K562 (cell line): Measurements from ENCODE around the gene PLEKHA6. TPM values are rescaled to one million over a fixed set of nuclear protein-coding genes. Genes with fewer than 3 reads are reported as not detected.

Source experiments
- BRD9 ChIP-seq: fragments of 450-650 bp; IDR thresholded peaks from 2 replicates; pipeline ENCODE4 v1.6.1; 2018; ENCODE audit warnings: low read depth; ENCODE audit not compliant: partially characterized antibody
- FOSL1 ChIP-seq: fragments of 200-800 bp; sonication (Bioruptor generic); conservative IDR thresholded peaks from 2 replicates; pipeline ENCODE4 v1.6.1; 2016; ENCODE audit warnings: missing genetic modification characterization, missing compliant biosample characterization
- FOXP1 ChIP-seq: sonication (generic); formaldehyde crosslinking; IDR thresholded peaks from 2 replicates; pipeline ENCODE4 v1.8.0; 2022; ENCODE audit warnings: mild to moderate bottlenecking, missing genetic modification reagents
- HDAC8 ChIP-seq: fragments of 450-650 bp; IDR thresholded peaks from 2 replicates; pipeline ENCODE4 v1.6.1; 2016; ENCODE audit warnings: mild to moderate bottlenecking, missing genetic modification characterization, moderate library complexity, missing compliant biosample characterization
- HMGN3 ChIP-seq: IDR thresholded peaks from 2 replicates; pipeline ENCODE4 v1.6.1; 2011; ENCODE audit warnings: borderline replicate concordance, low read depth, mild to moderate bottlenecking, mixed read lengths, low read length; ENCODE audit not compliant: insufficient read length; ENCODE audit errors: extremely low read depth
- HNRNPLL ChIP-seq: fragments of 200-400 bp; formaldehyde crosslinking; IDR thresholded peaks from 2 replicates; pipeline ENCODE4 v1.6.1; 2017; ENCODE audit warnings: low read length, low read depth, mild to moderate bottlenecking; ENCODE audit not compliant: poor library complexity, severe bottlenecking
- IRF2 ChIP-seq: sonication (generic); formaldehyde crosslinking; IDR thresholded peaks from 2 replicates; pipeline ENCODE4 v1.8.1; 2022; ENCODE audit warnings: mild to moderate bottlenecking, missing genetic modification reagents
- JUND ChIP-seq, 2 experiments: IDR thresholded peaks; 2 replicates in 1 of 2; 3 replicates in 1 of 2; pipeline ENCODE4 v1.6.1; 2011; ENCODE audit warnings: borderline replicate concordance in 2 of 2, low read depth in 2 of 2, low read length in 2 of 2, improper control_type of control experiment in 1 of 2, missing biosample characterization in 1 of 2, missing genetic modification characterization in 1 of 2, missing genetic modification reagents in 1 of 2
- KHSRP ChIP-seq: fragments of 450-650 bp; IDR thresholded peaks from 2 replicates; pipeline ENCODE4 v1.6.1; 2017
- MCM7 ChIP-seq, 2 experiments: fragments of 450-650 bp; IDR thresholded peaks; 2 replicates each; pipeline ENCODE4 v1.6.1; 2016 to 2018
- PYGO2 ChIP-seq: fragments of 450-650 bp; IDR thresholded peaks from 2 replicates; pipeline ENCODE4 v1.6.1; 2016; ENCODE audit warnings: mild to moderate bottlenecking, missing genetic modification characterization, moderate library complexity, missing compliant biosample characterization
- RBM22 ChIP-seq: fragments of 200-400 bp; formaldehyde crosslinking; IDR thresholded peaks from 2 replicates; pipeline ENCODE4 v1.6.1; 2018; ENCODE audit warnings: low read length, low read depth; ENCODE audit not compliant: poor library complexity, severe bottlenecking
- RBM34 ChIP-seq: fragments of 200-400 bp; formaldehyde crosslinking; IDR thresholded peaks from 2 replicates; pipeline ENCODE4 v1.6.1; 2018; ENCODE audit warnings: low read length, borderline replicate concordance; ENCODE audit not compliant: insufficient read depth
- SIRT6 ChIP-seq: IDR thresholded peaks from one replicate; pipeline ENCODE4 v1.6.1; 2012; ENCODE audit warnings: low read depth, mild to moderate bottlenecking, control low read depth, inconsistent platforms, low read length, moderate library complexity
- SNRNP70 ChIP-seq: fragments of 200-400 bp; formaldehyde crosslinking; optimal IDR thresholded peaks from 2 replicates; pipeline ENCODE3; 2017; ENCODE audit warnings: low read depth, low read length
- SOX6 ChIP-seq: fragments of 450-650 bp; IDR thresholded peaks from 2 replicates; pipeline ENCODE4 v1.6.1; 2014; ENCODE audit warnings: mild to moderate bottlenecking
- SREBF2 ChIP-seq: sonication (generic); formaldehyde crosslinking; IDR thresholded peaks from 2 replicates; pipeline ENCODE4 v1.4.0; 2020; ENCODE audit warnings: mild to moderate bottlenecking, missing genetic modification reagents
- SRF ChIP-seq, 2 experiments: fragments of 250-450, 450-650 bp in 1 of 2; sonication (Bioruptor Pico) in 1 of 2; sonication (generic) in 1 of 2; formaldehyde crosslinking; IDR thresholded peaks; 2 replicates each; pipeline versions ENCODE4 v1.5.0 to v1.5.1; 2020 to 2022; ENCODE audit warnings: mild to moderate bottlenecking in 1 of 2, missing genetic modification reagents in 1 of 2
- TCF7 ChIP-seq: sonication (generic); IDR thresholded peaks from 2 replicates; pipeline ENCODE4 v1.6.1; 2016; ENCODE audit warnings: antibody characterized with exemption, borderline replicate concordance
- ZBTB1 ChIP-seq: sonication (generic); formaldehyde crosslinking; IDR thresholded peaks from 2 replicates; pipeline ENCODE4 v1.8.1; 2023; ENCODE audit warnings: missing genetic modification reagents, low read depth, mild to moderate bottlenecking, borderline replicate concordance
- polyA plus RNA-seq, 8 experiments: library from polyadenylated mRNA; depleted of rRNA in 4 of 8; stranded (reverse) in 5 of 8; unstranded in 3 of 8; fragments of >200 nt; fragmentation: Nextera tagmentation in 2 of 8; fragmentation: Illumina TruSeq in 1 of 8; extraction: Ambion mirVana in 2 of 8; extraction: Trizol in 1 of 8; gene quantifications; 2 replicates each; pipeline versions ENCODE4 v1.2.1 to v1.2.3, GENCODE V29; 2011 to 2014; ENCODE audit warnings: inconsistent platforms in 1 of 8, missing spikeins in 1 of 8
- total RNA-seq, 7 experiments: library from RNA; depleted of rRNA in 6 of 7; stranded (reverse); fragments of >200 nt in 6 of 7; fragmentation: Illumina TruSeq in 2 of 7; extraction: Trizol in 2 of 7; gene quantifications; 2 replicates each; pipeline versions ENCODE4 v1.2.1 to v1.2.3, GENCODE V29; 2011 to 2021; ENCODE audit warnings: low replicate concordance in 1 of 7
- TF ChIP-seq, protein P1 (sequence below): sonication (generic); formaldehyde crosslinking; IDR thresholded peaks from 2 replicates; pipeline ENCODE4 v1.8.0; 2022; ENCODE audit warnings: mild to moderate bottlenecking, missing genetic modification reagents
- TF ChIP-seq, protein P2 (sequence below), 2 experiments: fragments of 450-650 bp in 1 of 2; sonication (generic) in 1 of 2; formaldehyde crosslinking in 1 of 2; IDR thresholded peaks in 1 of 2; conservative IDR thresholded peaks in 1 of 2; 2 replicates each; pipeline versions ENCODE4 v1.6.1 to v1.8.1; 2016 to 2023; ENCODE audit warnings: mild to moderate bottlenecking in 2 of 2, moderate library complexity in 2 of 2, inconsistent platforms in 1 of 2, missing genetic modification reagents in 1 of 2
- TF ChIP-seq, protein P3 (sequence below): sonication (generic); IDR thresholded peaks from 2 replicates; pipeline ENCODE4 v1.6.1; 2016
- TF ChIP-seq, protein P4 (sequence below): sonication (generic); formaldehyde crosslinking; IDR thresholded peaks from 2 replicates; pipeline ENCODE4 v1.8.0; 2022; ENCODE audit warnings: mild to moderate bottlenecking, low read depth, missing genetic modification reagents

The PLEKHA6 gene
- total and polyA plus RNA-seq, 9 of the 15 experiments (the other 6 are each of a cell fraction or from before 2014, with no cell fraction given): under 0.01 to 0.33 (median 0.01) TPM; not detected in 4

DNA sequence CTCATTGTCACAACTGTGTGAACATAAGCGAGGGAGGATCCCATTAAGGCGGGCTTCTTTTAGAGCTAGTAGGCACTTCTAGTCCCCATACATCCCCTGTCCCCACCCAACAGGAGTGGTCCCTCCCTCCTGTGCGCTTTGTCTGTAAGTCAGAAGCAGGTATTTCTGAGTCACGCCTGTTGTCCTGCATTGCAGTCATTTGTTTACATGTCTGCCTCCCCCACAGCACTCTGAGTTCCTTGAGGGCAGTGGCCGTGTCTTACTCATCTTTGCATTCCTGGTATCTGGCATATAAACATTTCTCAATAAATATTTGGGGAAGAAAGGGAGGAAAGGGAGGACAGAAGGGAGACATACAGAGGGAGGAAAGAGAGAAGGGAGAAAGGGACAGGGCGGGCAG, 40.3 kb downstream of the PLEKHA6 start (continued):
- TF ChIP-seq, protein P1, sequence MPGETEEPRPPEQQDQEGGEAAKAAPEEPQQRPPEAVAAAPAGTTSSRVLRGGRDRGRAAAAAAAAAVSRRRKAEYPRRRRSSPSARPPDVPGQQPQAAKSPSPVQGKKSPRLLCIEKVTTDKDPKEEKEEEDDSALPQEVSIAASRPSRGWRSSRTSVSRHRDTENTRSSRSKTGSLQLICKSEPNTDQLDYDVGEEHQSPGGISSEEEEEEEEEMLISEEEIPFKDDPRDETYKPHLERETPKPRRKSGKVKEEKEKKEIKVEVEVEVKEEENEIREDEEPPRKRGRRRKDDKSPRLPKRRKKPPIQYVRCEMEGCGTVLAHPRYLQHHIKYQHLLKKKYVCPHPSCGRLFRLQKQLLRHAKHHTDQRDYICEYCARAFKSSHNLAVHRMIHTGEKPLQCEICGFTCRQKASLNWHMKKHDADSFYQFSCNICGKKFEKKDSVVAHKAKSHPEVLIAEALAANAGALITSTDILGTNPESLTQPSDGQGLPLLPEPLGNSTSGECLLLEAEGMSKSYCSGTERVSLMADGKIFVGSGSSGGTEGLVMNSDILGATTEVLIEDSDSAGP (CRISPR knock-in tag): no peak
- TF ChIP-seq, protein P2, sequence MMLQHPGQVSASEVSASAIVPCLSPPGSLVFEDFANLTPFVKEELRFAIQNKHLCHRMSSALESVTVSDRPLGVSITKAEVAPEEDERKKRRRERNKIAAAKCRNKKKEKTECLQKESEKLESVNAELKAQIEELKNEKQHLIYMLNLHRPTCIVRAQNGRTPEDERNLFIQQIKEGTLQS (IDR thresholded peaks at IDR 0.05): peak; percentile 87
- TF ChIP-seq, protein P2 (CRISPR knock-in tag; conservative IDR thresholded peaks at IDR 0.05): no peak
- TF ChIP-seq FOXP1 (CRISPR knock-in tag) (peak; percentile 93; the same call in 1 of the 2 replicates), HMGN3 (no peak), BRD9 (no peak), RBM34 (no peak), FOSL1 (tag) (peak; percentile 90), SOX6 (peak; percentile 68; the same call in 1 of the 2 replicates), JUND (IDR thresholded peaks at IDR 0.05; ENCODE audit: borderline replicate concordance, low read depth, low read length) (peak; percentile 72; the same call in 1 of the 2 replicates), JUND (tag; IDR thresholded peaks at IDR 0.05; ENCODE audit: borderline replicate concordance, low read depth, low read length) (peak; percentile 50; the same call in 2 of the 3 replicates), SRF (CRISPR knock-in tag; IDR thresholded peaks at IDR 0.05) (no peak), HDAC8 (no peak), RBM22 (no peak), SREBF2 (CRISPR knock-in tag) (no peak), SIRT6 (no peak), PYGO2 (no peak), ZBTB1 (CRISPR knock-in tag) (no peak), IRF2 (CRISPR knock-in tag) (no peak), KHSRP (no peak), MCM7 (IDR thresholded peaks at IDR 0.05) (no peak), SNRNP70 (no peak), HNRNPLL (no peak), TCF7 (no peak)
- TF ChIP-seq, protein P3, sequence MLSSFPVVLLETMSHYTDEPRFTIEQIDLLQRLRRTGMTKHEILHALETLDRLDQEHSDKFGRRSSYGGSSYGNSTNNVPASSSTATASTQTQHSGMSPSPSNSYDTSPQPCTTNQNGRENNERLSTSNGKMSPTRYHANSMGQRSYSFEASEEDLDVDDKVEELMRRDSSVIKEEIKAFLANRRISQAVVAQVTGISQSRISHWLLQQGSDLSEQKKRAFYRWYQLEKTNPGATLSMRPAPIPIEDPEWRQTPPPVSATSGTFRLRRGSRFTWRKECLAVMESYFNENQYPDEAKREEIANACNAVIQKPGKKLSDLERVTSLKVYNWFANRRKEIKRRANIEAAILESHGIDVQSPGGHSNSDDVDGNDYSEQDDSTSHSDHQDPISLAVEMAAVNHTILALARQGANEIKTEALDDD: no peak
- TF ChIP-seq, protein P4, sequence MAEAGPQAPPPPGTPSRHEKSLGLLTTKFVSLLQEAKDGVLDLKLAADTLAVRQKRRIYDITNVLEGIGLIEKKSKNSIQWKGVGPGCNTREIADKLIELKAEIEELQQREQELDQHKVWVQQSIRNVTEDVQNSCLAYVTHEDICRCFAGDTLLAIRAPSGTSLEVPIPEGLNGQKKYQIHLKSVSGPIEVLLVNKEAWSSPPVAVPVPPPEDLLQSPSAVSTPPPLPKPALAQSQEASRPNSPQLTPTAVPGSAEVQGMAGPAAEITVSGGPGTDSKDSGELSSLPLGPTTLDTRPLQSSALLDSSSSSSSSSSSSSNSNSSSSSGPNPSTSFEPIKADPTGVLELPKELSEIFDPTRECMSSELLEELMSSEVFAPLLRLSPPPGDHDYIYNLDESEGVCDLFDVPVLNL: no peak
